NCI-H460 (cell line): ENCODE results near the gene NTM. TPM values are rescaled to one million over a fixed set of nuclear protein-coding genes. Genes with fewer than 3 reads are reported as not detected.

ENCODE experiments used
- DNase-seq: peaks from one replicate; pipeline ENCODE4 v3.0.0-alpha.2; 2016; ENCODE audit warnings: low read depth; ENCODE audit errors: extremely low read depth
- total RNA-seq: library from RNA; depleted of rRNA; stranded (reverse); fragments of >200 nt; shearing (Covaris generic); gene quantifications from 2 replicates; pipeline ENCODE4 v1.2.3, GENCODE V29; 2014

The NTM gene
- total RNA-seq, 1 experiment from 2014 or later, result 3.7 TPM

DNA sequence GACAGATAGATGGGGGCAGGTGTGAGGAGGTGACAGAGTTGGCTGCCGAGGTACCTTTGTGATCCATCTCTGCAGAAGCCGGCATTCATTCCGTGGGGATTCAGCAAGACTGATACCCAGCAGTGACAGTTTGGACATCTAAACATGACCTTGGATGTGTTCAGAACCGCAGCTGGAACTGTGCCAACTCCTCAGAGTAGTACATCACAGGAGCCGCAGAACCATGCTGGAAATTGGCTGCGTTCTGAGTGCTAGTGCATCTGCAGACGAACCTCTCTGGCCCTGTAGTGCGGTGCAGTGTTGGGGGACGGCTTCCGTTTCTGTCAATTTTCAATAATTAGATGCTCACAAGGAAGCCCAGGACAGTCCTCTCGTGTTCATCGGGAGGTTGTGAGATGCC, 772.1 kb downstream of the NTM start:
- no peak for DNase-seq

GRCh38 chr11:132147464-132147863, 777.0 kb downstream of the NTM start:
- DNase-seq, result no peak

DNA sequence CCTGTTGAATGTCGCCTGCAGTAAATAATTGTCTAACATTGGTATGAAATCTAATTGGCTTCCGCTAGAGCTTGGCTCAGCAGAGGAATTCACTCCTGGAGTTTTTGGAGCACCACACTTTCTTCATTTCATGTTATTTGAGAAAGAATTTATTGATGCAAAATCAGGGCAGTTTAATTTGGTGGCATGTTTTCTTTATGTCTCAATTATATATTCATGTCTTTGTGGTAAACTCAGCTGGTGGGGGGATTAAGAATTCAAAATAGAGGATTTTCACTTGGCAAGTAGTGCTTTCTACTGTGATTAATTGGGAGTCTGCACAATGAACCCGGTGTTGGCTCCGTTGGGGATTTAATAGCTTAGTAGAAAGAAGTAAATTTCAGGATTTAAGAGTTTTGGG, 784.4 kb downstream of the NTM start:
- no peak for DNase-seq

DNA sequence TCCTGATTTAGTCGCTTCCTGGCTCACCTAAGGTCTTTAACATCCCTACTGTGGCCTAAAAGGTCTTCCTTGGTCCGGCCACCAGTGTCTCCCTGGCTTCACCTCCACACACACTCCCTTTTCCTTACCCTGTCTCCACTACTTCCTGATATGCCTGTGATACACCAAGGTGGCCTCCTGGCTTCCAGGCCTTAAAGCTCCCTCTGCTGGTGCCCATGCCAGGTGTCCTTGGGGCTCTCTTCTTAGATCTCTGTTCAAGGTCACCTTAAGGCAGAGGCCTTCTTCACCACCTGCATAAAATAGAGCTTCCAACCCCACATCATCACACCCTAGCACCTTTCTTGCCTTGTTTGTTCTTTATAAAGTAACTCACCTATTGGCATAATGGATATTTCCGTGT, 787.7 kb downstream of the NTM start:
- DNase-seq, result peak; percentile 1

GRCh38 chr11:132158696-132159095, 788.3 kb downstream of the NTM start:
- no peak for DNase-seq

DNA sequence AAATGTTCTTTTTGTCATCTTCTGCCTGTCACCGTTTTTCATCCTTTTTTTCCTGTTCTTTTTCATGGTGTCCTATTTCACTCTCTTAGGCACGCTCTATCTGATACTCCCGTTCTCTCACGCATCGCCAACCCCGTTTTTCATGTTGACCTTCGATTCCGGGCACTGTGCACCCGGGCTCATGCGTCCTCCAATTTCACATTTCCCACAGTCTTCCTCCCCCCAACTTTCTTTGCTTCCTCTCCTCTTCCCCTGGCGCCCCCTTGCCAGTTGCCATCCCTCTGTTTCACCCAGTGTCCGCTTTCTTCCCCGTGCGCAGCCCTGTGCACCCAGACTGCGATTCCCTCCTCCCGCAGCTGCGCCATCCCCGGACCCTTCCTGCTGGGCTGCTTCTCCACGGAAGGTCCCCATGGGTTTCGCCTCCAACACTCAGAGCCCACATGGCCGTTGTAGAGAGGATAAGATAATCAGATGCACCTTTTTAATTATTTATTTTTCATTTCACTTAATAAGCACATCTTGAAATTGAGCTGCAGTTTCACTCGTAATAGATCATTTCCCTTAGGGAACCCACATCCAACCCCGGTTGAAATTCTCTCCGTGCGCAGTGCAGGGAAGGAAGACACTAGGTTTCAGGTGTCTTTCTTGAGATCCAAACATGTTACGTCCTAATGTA, 791.1 kb downstream of the NTM start:
- no peak for DNase-seq

- DNase-seq, result no peak
Measured at GRCh38 chr11:132168344-132168981, 798.0 kb downstream of the NTM start.

- DNase-seq, result no peak
Measured at GRCh38 chr11:132171031-132171430, 800.6 kb downstream of the NTM start.

- DNase-seq, result no peak
Measured at GRCh38 chr11:132174362-132175255, 804.2 kb downstream of the NTM start.

- DNase-seq, result peak; percentile 24
Measured at GRCh38 chr11:132177106-132177505, 806.7 kb downstream of the NTM start.

DNA sequence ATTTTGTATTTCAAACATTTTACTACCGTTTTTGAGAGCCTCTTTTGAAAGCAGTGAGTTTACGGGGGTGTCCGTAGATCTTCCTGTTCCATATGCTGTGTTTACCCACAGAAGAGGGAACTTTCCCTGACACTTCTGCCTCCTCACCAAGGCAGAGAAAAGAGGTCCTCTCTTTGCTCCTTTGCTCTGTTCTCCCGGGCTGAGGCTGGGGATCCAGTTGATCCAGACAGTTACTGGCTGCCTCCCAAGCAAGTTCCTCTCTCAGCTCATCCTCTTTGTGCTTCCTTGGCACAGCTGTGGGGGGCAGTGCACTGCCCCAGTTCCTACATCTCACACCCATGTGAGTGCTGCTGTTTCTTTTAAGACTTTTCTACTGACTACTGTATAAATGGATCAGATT, 813.7 kb downstream of the NTM start:
- no peak for DNase-seq

GRCh38 chr11:132185726-132186592, 815.5 kb downstream of the NTM start:
- DNase-seq, result no peak

- no peak for DNase-seq
Measured at GRCh38 chr11:132186699-132187098, 816.3 kb downstream of the NTM start.

GRCh38 chr11:132187386-132187785, 817.0 kb downstream of the NTM start:
- no peak for DNase-seq

DNA sequence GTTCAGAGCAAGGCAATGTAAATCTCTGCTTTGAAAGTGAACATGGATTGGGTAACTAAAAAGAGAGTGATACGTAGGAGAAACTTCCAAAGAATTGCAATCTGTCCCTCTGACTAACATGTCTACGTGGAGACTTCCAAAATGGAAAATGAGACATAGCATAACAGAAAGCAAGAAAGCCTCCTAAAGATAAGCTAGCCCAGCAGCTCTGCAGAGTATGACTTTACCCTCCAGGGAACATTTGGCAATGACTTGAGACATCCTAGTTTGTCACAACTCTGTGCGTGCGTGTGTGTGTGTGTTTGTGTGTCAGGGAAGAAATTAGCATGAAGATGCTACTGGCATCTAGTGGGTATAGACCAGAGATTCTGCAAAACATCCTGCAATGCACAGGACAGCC, 817.4 kb downstream of the NTM start:
- no peak for DNase-seq

DNA sequence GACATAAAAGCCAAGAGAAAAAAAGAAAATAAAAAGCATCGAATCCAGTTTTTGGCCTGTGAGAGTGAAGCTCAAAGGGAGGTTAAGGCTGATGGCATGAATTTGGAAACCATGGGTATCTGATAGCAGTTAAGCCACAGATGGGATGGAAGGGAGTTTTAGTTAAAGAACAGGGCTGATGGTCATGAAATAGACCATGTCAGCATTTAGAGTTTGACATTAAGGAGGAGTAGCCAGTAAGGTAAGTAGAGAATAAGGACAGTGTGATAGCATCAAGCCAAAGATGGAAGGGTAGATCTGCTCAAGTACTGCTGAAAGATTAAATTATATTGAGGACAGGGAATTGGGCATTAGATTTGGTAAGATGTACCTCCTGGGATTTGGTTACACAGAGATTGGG, 826.5 kb downstream of the NTM start:
- DNase-seq, result no peak

DNA sequence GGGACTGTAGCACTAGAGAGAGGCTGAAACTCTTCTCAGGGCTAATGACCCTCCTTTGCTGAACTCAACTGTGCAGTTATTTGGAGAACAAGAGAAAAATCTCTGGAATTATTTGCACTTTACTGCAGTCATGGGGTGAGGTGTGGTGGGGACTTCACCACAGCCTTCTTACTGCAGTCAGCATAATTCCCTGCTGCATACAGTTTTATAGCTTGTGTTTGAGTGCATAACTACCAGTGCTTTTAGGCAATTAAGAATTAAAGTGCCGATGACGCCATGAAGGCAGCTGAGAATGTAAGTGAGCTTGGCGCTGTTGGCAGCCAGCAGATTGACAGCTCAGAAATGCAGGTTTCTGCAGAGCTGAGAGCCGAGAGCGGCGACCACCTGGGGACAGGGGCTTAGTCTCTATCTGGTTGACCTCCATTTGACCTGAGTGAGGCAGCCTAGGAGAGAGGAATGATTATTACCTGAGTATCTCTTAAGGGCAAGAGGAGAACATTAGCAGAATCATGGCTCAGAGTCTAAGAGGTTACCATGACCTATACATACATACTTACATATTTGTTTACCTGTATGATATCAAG, 830.0 kb downstream of the NTM start:
- no peak for DNase-seq

DNA sequence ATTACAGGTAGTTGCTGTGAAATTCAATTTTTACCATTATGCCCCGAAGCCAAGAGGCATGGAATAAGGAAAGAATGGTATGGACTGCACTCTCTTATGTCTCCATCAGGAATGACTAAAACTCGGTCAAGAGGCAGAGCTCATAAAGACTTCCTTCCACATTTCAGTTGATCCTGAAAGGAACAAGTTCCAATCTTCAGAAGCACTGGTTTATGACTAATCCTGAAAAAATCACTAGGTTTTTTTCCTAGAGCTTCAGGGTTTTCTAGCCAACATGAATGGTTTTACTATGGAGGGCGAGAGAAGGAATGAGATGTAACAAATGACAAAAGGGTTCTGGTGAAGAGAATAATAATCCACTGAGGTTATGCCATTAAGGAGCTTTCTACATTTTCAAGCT, 832.2 kb downstream of the NTM start:
- DNase-seq, result no peak

- no peak for DNase-seq
Measured at GRCh38 chr11:132205006-132205405, 834.6 kb downstream of the NTM start.

GRCh38 chr11:132205496-132205895, 835.1 kb downstream of the NTM start:
- no peak for DNase-seq
